Left lung (tissue), 10 donors: ENCODE measurements around the gene KDF1. TPM values are rescaled to one million over a fixed set of nuclear protein-coding genes. Genes with fewer than 3 reads are reported as not detected.
"Not testable (repeated sequence)": the region's sequence is repeated elsewhere in the genome, so short reads cannot be mapped to it uniquely, and the experiment has no call there.

Source experiments
- ATAC-seq: fragments of 200-7000 bp; cut with Tn5 transposase; one replicate; pipeline ENCODE4 v1.9.1; 2020; ENCODE audit warnings: moderate library complexity
- DNase-seq, 4 donors: peaks; one replicate each; pipeline ENCODE4 v3.0.0-alpha.2; 2013 to 2020
- H3K27ac ChIP-seq, 2 donors: fragments of 200-600 bp; sonication (generic) in 1 of 2; one replicate each; pipeline versions ENCODE4 v1.5.0 to v1.8.0; 2020 to 2021
- H3K27me3 ChIP-seq, 2 donors: fragments of 200-600 bp; sonication (generic) in 1 of 2; one replicate each; pipeline versions ENCODE4 v1.5.0 to v1.8.0; 2020 to 2021
- H3K36me3 ChIP-seq, 2 donors: fragments of 200-600 bp; sonication (generic) in 1 of 2; one replicate each; pipeline versions ENCODE4 v1.5.0 to v1.8.0; 2020 to 2021
- H3K4me1 ChIP-seq, 2 donors: fragments of 200-600 bp; one replicate each; pipeline ENCODE4 v1.8.0; 2021
- H3K4me3 ChIP-seq, 2 donors: fragments of 200-600 bp; sonication (generic) in 1 of 2; one replicate each; pipeline versions ENCODE4 v1.5.0 to v1.8.0; 2020 to 2021; ENCODE audit warnings: mild to moderate bottlenecking in 1 of 2
- H3K9me3 ChIP-seq, 2 donors: fragments of 200-600 bp; sonication (generic) in 1 of 2; one replicate each; pipeline versions ENCODE4 v1.5.0 to v1.8.0; 2020 to 2021
- CTCF ChIP-seq, 2 donors: fragments of 200-600 bp; sonication (generic) in 1 of 2; IDR thresholded peaks; one replicate each; pipeline versions ENCODE4 v1.5.0 to v1.8.0; 2021; ENCODE audit warnings: antibody characterized with exemption in 2 of 2
- intact Hi-C, 2 donors: fragments of 100-400 bp; cut with DNase I; formaldehyde crosslinking; loops; one replicate each; pipeline versions ENCODE4 v1.11.2 to v1.14.2; 2022
- polyA plus RNA-seq, 6 donors: library from polyadenylated mRNA; unstranded; fragments of 120-200 nt; gene quantifications; one replicate each; pipeline ENCODE4 v1.2.1, GENCODE V29; 2013; ENCODE audit not compliant: insufficient read length in 6 of 6
- total RNA-seq, 2 donors: library from RNA; stranded (reverse); fragmentation: NEBNext Ultra II Directional; extraction: Animal tissue kit (Norgen Biotek cat#: 25700); gene quantifications; one replicate each; pipeline ENCODE4 v1.2.1, GENCODE V29; 2021
- donor health status: DM: no; HTN: yes; CAD: no.
- donor health status: DM: no; HTN: no; CAD: no.

KDF1 gene
- total and polyA plus RNA-seq, 8 donors = 6.7 to 12.1 (median 7.9) TPM

DNA sequence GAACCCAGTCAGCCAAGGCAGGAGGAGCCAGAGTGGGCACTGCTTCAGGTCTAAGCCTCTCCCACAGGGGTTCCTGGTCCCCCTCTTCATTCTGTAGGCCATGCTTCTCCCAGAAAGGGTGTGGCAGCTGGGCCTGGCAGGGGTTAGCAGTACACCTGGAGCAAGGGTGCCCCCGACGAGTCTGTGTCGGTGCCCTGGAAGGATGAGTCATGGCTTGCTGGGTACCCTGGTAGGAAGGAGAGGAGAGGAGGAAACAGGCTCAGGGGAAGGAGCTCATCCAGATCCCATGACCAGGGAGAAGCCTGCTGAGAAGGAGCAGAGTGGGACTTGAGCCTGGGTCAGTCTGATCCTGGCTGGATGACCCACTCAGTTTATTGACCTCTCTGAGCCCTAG, 10.3 kb downstream of the KDF1 start:
- peaks cover 0 to 33% of the 10 kb centered on the region in 2 donors for H3K36me3 ChIP-seq
- H3K27ac ChIP-seq = no peak overlapping the region
- ATAC-seq = no peak

GRCh38 chr1:26949266-26949925, 10.9 kb downstream of the KDF1 start:
- H3K4me1 ChIP-seq = no peaks in the 10 kb centered on the region
- intact Hi-C loops = no loop called here
- TF ChIP-seq CTCF (IDR thresholded peaks at IDR 0.05) = no peak
- no peaks in the 10 kb centered on the region for H3K27me3 ChIP-seq
- H3K9me3 ChIP-seq = no peaks in the 10 kb centered on the region
- ATAC-seq (no peak), DNase-seq (no peak)
- H3K27ac ChIP-seq = no peak overlapping the region
- H3K36me3 ChIP-seq = peaks cover 0 to 38% of the 10 kb centered on the region in 2 donors
- H3K4me3 ChIP-seq = no peak overlapping the region

More for the DNA sequence above, 10.3 kb downstream of the KDF1 start:
- Histone ChIP-seq H3K4me1 (no peaks in the 10 kb centered on the region), H3K4me3 (no peak overlapping the region), H3K9me3 (no peaks in the 10 kb centered on the region), H3K27me3 (no peaks in the 10 kb centered on the region)
- DNase-seq = peak in 1 of 4 donors; percentile 48
- no peak for TF ChIP-seq CTCF (IDR thresholded peaks at IDR 0.05)
- intact Hi-C loops = no loop called here

- H3K4me1 ChIP-seq, ATAC-seq, H3K27me3 ChIP-seq, H3K27ac ChIP-seq, intact Hi-C loops, H3K4me3 ChIP-seq, H3K9me3 ChIP-seq: not testable (repeated sequence)
- DNase-seq = peak in 1 of 4 donors; percentile 41
- H3K36me3 ChIP-seq = peaks cover 0 to 45% of the 10 kb centered on the region in 2 donors
These were observed 11.6 kb downstream of the KDF1 start for GRCh38 chr1:26948725-26949057.

- no peak for ATAC-seq
- peaks cover 0 to 64% of the 10 kb centered on the region in 2 donors for H3K36me3 ChIP-seq
- no peak for TF ChIP-seq CTCF (IDR thresholded peaks at IDR 0.05)
These were observed 14.0 kb downstream of the KDF1 start for GRCh38 chr1:26946270-26946669.

DNA sequence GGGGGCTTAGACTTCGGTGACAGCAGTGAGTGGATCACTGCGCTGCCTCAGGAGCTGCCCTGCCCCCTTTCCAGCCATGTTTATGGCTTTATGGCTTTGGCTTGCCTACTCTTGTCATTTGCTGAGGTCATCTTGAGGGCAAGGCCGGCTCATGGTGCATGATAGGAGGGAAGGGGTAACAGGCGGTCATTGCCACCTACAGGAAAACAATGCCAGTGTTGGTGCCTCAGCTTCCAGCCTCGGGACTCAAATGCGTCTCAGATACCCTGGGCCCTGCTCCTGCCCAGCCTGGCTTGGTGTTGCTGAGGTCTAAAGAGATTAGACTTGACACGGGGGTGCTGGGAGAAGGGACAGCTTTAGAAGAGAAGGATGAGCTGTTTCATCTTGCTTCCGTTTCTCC, 14.5 kb downstream of the KDF1 start:
- H3K9me3 ChIP-seq = no peaks in the 10 kb centered on the region
- H3K4me3 ChIP-seq = no peak overlapping the region
- TF ChIP-seq CTCF (IDR thresholded peaks at IDR 0.05) = no peak
- DNase-seq (no peak), ATAC-seq (no peak)
- intact Hi-C loops = no loop called here
- no peaks in the 10 kb centered on the region for H3K27me3 ChIP-seq
- peaks cover 0 to 64% of the 10 kb centered on the region in 2 donors for H3K36me3 ChIP-seq
- no peak overlapping the region for H3K27ac ChIP-seq
- H3K4me1 ChIP-seq = no peaks in the 10 kb centered on the region

More at GRCh38 chr1:26946270-26946669, 14.0 kb downstream of the KDF1 start:
- intact Hi-C loops = no loop called here
- Histone ChIP-seq H3K9me3 (no peaks in the 10 kb centered on the region), H3K27me3 (no peaks in the 10 kb centered on the region), H3K4me1 (no peaks in the 10 kb centered on the region), H3K27ac (no peak overlapping the region), H3K4me3 (no peak overlapping the region)
- DNase-seq = no peak

- Histone ChIP-seq H3K4me3 (no peak overlapping the region), H3K9me3 (no peaks in the 10 kb centered on the region), H3K27me3 (no peaks in the 10 kb centered on the region), H3K36me3 (peaks cover 0 to 64% of the 10 kb centered on the region in 2 donors), H3K27ac (no peak overlapping the region), H3K4me1 (no peaks in the 10 kb centered on the region)
- TF ChIP-seq CTCF (IDR thresholded peaks at IDR 0.05) = no peak
- DNase-seq = no peak
- intact Hi-C loops = no loop called here
- ATAC-seq = no peak
These were observed 15.1 kb downstream of the KDF1 start for GRCh38 chr1:26945138-26945537.
